MG63 (cell line): ENCODE data around the gene SRSF10. TPM values are rescaled to one million over a fixed set of nuclear protein-coding genes. Genes with fewer than 3 reads are reported as not detected.
A peak's percentile ranks its signal among the peaks of the same experiment; 100 is the strongest.
"Not testable (repeated sequence)": the region's sequence is repeated elsewhere in the genome, so short reads cannot be mapped to it uniquely, and the experiment has no call there.

Experiments used
- DNase-seq: peaks from one replicate; pipeline ENCODE4 v3.0.0-alpha.2; 2020
- H3K27me3 ChIP-seq: fragments of 250-450 bp; sonication (Bioruptor Pico); 2 replicates; pipeline ENCODE4 v1.5.1; 2020; ENCODE audit warnings: mild to moderate bottlenecking, moderate library complexity
- H3K36me3 ChIP-seq: fragments of 250-450 bp; sonication (Bioruptor Pico); 2 replicates; pipeline ENCODE4 v1.5.1; 2020; ENCODE audit warnings: mild to moderate bottlenecking, moderate library complexity
- H3K4me3 ChIP-seq: fragments of 250-450 bp; sonication (Bioruptor Pico); 2 replicates; pipeline ENCODE4 v1.5.1; 2020; ENCODE audit warnings: mild to moderate bottlenecking, moderate library complexity
- H3K9me3 ChIP-seq: fragments of 250-450 bp; sonication (Bioruptor Pico); 2 replicates; pipeline ENCODE4 v1.5.1; 2020; ENCODE audit warnings: mild to moderate bottlenecking, moderate library complexity
- total RNA-seq: library from RNA; depleted of rRNA; stranded (reverse); fragments of >200 nt; shearing (Covaris generic); gene quantifications from 2 replicates; pipeline ENCODE4 v1.2.3, GENCODE V29; 2014; ENCODE audit warnings: low replicate concordance

SRSF10 gene
- total RNA-seq, 1 experiment from 2014 or later, result 40.0 TPM

DNA sequence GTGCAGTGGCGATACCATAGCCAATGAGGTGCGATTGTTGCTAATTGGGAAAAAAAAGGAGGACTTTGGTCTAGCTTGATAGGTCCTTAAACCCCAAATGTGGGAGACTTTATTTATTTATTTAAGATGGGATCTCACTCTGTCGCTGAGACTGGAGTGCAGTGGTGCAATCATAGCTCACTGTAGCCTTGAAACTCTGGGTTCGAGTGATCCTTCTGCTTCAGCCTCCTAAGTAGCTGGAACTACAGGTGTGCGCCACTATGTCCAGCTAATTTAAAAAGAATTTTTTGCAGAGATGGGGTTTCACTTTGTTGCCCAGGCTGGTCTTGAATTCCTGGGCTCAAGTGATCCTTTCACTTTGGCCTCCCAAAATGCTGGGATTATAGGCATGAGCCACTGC is 24.0 kb upstream of the SRSF10 start:
- no peaks in the 10 kb centered on the region for H3K27me3 ChIP-seq
- DNase-seq, result no peak
- peaks cover 5% of the 10 kb centered on the region for H3K9me3 ChIP-seq

DNA sequence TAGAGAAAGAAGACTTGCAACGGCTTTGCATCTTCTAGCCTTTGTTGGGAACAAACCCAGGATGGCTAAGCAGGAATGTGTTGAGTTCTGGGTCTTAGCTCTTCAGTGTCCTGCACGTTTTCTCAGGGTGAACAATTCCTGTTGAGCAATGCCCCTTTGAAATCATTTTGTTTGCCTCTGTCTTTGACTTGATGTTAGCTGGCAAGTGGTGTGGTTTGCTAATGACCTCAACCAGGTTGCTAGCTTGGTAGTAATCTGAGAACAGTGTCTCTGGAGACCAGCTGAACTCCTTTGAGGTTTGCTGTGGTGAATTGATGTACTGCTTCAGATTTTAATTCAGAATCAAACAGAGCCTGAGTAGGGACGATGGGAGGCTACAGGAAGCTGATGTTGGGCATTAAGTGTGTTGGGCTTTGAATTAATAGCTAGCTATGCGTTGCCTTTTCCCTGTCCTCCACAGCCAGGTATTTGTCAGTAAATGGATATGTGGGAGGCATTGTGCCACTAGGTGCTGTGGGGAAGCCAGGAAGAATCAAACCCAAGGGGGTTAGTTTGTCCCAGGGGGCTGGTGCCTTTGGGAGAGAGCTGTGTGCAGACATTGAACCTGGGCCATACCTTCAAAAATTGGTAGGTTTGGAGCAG is 23.3 kb upstream of the SRSF10 start:
- H3K4me3 ChIP-seq, result no peak overlapping the region
- H3K9me3 ChIP-seq, result peaks cover 5% of the 10 kb centered on the region
- no peaks in the 10 kb centered on the region for H3K27me3 ChIP-seq
- no peaks in the 10 kb centered on the region for H3K36me3 ChIP-seq
- no peak for DNase-seq

More for the DNA sequence above, 24.0 kb upstream of the SRSF10 start:
- Histone ChIP-seq H3K4me3 (no peak overlapping the region), H3K36me3 (no peaks in the 10 kb centered on the region)

DNA sequence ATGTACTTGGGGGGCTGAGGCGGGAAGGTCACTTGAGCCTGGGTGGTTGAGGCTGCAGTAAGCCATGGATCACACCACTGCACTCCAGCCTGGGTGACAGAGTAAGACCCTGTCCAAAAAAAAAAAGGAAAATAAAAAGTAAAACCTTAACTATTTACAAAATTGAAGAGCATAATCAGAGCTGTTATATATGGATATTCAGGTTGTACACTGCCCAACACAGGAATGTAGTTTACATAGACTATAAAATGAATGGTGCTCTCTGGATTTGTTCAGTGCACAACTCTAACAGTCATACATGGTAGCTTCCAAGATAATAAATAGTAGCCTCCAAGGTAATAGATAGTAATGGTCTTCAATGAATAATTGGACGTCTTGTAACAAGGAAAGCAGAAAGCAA is 22.6 kb upstream of the SRSF10 start:
- Histone ChIP-seq H3K27me3 (no peaks in the 10 kb centered on the region), H3K36me3 (no peaks in the 10 kb centered on the region), H3K4me3 (no peak overlapping the region), H3K9me3 (peaks cover 5% of the 10 kb centered on the region)
- DNase-seq, result no peak

DNA sequence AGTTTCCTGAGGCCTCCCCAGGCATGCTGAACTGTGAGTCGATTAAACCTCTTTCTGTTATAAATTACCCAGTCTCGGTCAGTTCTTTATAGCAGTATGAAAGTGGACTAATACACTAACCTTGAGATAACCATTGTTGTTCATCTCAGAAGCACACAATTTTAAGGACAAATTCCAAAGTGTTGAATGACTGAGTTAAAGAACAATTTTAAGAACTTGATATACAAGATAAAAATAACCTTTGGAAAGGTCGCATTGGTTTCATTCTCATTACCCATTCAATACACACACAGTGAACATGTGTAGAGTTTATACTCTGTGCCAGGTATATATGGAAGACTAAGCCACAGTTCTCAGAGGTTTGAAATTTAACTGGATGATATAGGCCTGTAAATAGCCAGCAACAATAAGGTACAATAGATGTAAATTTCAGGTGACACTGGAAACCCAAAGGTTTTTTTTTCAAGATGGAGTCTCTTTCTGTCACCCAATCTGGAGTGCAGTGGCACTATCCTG is 19.1 kb upstream of the SRSF10 start:
- Histone ChIP-seq H3K9me3 (no peaks in the 10 kb centered on the region), H3K4me3 (no peak overlapping the region), H3K36me3 (no peaks in the 10 kb centered on the region), H3K27me3 (no peaks in the 10 kb centered on the region)
- no peak for DNase-seq

DNA sequence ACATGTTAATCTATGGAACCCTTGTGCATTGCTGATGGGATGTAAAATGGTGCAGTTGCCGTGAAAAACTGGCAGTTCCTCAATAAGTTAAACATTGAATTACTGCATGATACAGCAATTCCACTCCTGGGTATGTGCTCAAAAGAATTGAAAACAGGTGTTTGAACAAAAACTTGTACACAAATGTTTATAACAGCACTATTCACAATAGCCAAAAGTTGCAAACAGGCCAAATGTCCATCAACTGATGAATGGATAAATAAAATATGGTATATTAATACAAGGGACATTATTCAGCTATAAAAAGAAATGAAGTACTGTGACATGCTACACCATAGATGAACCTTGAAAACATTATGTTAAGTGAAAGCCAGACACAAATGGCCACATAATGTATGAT is 17.7 kb upstream of the SRSF10 start:
- H3K4me3 ChIP-seq, result no peak overlapping the region
- no peaks in the 10 kb centered on the region for H3K9me3 ChIP-seq
- H3K36me3 ChIP-seq, result no peaks in the 10 kb centered on the region
- DNase-seq, result no peak
- H3K27me3 ChIP-seq, result no peaks in the 10 kb centered on the region

DNA sequence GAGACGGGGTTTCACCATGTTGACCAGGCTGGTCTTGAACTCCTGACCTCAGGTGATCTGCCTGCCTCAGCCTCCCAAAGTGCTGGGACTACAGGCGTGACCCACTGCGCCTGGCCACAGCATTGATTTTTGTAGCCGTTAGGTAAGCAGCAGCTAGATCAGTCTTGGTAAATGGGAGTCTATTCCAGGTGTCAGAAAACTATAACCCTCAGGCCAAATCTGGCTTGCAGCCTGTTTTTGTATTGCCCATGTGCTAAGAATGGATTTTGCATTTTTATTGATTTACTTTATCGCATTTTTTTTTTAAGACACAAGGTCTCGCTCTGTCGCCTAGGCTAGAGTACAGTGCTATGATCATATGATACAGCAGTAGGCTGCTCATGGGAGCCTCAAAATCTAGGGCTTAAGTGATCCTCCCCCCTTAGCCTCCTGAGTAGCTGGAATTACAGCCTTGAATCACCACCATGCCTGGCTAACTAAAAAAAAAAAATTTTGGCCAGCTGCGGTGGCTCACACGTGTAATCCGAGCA is 16.6 kb upstream of the SRSF10 start:
- Histone ChIP-seq H3K27me3 (no peaks in the 10 kb centered on the region), H3K4me3 (no peak overlapping the region)
- no peak for DNase-seq

DNA sequence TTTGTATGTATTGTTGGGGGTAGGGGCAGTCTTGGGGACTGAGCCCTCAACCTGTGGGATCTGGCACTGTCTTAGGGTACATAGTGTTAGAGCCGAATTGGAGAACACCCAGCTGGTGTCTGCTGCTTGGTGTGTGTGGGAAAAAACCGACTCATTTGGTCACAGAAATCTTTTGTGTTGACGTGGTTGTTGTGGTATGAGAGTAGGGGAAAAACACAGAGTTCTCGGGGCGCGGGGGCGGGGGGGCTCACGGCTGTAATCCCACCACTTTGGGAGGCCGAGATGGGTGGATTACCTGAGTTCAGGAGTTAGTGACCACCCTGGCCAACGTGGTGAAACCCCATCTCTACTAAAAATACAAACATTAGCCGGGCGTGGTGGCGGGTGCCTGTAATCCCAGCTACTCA is 15.3 kb upstream of the SRSF10 start:
- no peak overlapping the region for H3K4me3 ChIP-seq
- H3K36me3 ChIP-seq, result no peaks in the 10 kb centered on the region
- H3K27me3 ChIP-seq, result no peaks in the 10 kb centered on the region
- no peak for DNase-seq
- no peaks in the 10 kb centered on the region for H3K9me3 ChIP-seq

More for the DNA sequence above, 16.6 kb upstream of the SRSF10 start:
- Histone ChIP-seq H3K36me3 (no peaks in the 10 kb centered on the region), H3K9me3 (no peaks in the 10 kb centered on the region)

DNA sequence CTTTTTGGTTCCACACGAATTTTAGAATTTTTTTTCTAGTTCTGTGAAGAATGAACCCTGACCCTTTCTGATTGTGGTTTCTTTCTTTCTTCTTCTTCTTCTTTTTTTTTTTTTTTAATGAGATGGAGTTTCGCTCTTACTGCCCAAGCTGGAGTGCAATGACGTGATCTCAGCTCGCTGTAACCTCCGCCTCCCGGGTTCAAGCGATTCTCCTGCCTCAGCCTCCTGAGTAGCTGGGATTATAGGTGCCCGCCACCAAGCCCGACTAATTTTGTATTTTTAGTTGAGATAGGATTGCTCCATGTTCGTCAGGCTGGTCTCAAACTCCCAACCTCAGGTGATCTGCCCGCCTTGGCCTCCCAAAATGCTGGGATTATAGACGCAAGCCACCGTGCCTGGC is 11.9 kb upstream of the SRSF10 start:
- DNase-seq, H3K9me3 ChIP-seq, H3K4me3 ChIP-seq, H3K36me3 ChIP-seq, H3K27me3 ChIP-seq: not testable (repeated sequence)

DNA sequence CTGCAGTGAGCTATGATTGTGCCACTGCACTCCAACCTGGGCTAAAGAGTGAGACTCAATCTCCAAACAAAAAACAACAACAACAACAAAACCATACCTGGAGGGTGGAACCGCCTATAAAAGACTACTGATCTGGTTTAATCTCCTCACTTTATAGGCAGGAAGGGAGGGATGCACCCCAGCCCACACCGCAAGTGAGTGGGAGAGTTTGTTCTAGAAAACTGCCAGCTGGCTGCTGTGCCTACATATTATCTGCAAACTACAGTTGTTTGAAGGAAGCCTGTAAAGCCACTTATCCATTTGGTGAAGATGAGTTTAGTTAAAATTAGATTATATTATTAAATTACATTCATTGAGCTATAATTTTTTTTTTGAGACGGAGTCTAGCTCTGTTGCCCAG is 9.1 kb upstream of the SRSF10 start:
- H3K9me3 ChIP-seq, result no peaks in the 10 kb centered on the region
- H3K36me3 ChIP-seq, result no peaks in the 10 kb centered on the region
- H3K4me3 ChIP-seq, result no peak overlapping the region
- no peak for DNase-seq
- H3K27me3 ChIP-seq, result no peaks in the 10 kb centered on the region

DNA sequence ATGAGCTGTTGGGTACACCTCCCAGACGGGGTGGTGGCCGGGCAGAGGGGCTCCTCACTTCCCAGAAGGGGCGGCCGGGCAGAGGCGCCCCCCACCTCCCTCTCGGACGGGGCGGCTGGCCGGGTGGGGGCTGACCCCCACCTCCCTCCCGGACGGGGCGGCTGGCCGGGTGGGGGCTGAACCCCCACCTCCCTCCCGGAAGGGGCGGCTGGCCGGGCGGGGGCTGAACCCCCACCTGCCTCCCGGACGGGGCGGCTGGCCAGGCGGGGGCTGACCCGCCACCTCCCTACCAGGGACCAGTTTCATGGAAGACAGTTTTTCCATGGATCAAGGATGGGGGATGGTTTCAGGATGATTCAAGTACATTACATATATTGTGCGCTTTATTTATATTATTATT is 6.9 kb upstream of the SRSF10 start:
- not testable (repeated sequence) for H3K4me3 ChIP-seq, H3K27me3 ChIP-seq, H3K9me3 ChIP-seq, H3K36me3 ChIP-seq, DNase-seq

DNA sequence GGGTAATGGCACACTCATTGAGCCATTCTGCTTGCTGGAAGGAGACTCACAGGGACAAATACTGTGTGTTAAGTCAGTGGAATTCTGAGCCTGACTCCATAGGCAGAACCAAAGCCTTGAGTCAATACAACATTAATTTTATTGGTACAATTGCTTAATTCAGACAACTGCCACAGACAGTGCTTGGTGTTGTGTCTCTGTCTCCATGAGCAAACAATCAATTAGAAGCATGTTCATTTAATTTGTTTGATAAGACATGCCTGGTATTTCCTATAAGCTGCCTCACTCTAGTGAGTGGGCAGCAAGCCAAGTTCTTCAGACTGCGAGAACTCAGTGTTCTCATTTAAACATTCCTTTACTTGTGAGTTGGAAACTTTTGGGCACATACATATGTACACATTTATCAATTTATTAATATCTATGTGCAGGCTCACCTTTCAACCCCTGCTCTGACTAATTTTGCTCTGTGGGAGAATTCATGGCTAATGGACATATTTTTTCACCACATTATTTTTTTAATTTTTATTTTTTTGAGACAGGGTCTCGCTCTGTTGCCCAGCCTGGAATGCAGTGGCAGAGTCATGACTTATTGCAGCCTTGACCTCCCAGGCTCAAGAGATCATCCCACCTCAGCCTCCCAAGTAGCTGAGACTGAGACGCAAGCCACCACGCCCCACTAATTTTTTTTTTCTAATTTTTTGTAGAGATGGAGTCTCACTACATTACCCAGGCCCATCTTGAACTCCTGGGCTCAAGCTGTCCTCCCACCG is 4.5 kb upstream of the SRSF10 start:
- no peaks in the 10 kb centered on the region for H3K27me3 ChIP-seq
- H3K36me3 ChIP-seq, result no peaks in the 10 kb centered on the region; the same call in 1 of the 2 replicates
- DNase-seq, result peak; percentile 16
- no peak overlapping the region for H3K4me3 ChIP-seq
- H3K9me3 ChIP-seq, result no peaks in the 10 kb centered on the region

DNA sequence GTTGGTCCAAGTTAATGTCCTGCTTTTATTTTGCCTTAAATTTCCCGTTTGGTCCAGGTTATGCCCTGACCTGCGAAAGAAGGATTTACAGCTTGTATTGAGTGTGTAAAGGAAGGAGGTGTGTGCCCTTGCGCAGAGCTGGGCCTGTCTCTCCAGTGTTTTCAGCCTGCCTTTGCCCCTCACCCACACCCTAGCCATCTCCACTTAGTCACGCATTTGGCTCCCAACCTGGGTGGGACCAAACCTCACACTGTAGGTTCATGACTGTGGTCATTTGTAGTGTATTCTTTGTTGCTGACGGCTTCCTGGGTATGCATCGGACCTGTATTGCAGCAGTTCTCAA is 572 bp upstream of the SRSF10 start:
- peak overlapping the region; percentile 88 for H3K4me3 ChIP-seq
- H3K9me3 ChIP-seq, result no peaks in the 10 kb centered on the region
- peaks cover 39% of the 10 kb centered on the region for H3K36me3 ChIP-seq
- no peaks in the 10 kb centered on the region for H3K27me3 ChIP-seq
- peak; percentile 77 for DNase-seq

DNA sequence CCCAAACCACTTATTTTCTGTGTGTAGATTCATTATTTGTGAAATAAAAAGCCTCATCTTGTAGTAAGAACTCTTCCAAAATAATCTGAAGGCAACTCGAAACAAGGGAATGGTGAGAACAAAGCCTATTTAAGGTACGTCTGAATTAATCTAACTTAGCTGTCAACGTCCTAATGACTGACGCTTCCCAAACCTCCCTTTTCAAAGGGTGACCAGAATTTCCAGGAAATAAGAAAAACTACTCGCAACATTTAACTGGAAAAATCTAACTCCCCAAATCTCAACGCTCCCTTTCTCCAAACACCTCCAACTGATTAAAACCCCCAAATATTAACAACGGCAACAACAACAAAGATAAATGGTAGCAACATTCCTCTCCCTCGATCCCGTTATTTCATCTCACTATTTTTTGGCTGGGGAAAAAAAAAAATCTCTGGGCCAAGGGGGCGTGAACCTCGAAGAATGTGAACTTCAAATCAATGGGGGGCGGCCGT is 693 bp downstream of the SRSF10 start:
- H3K9me3 ChIP-seq, result no peaks in the 10 kb centered on the region
- H3K27me3 ChIP-seq, result no peaks in the 10 kb centered on the region
- H3K4me3 ChIP-seq, result peak overlapping the region; percentile 88
- DNase-seq, result no peak
- H3K36me3 ChIP-seq, result peaks cover 52% of the 10 kb centered on the region

DNA sequence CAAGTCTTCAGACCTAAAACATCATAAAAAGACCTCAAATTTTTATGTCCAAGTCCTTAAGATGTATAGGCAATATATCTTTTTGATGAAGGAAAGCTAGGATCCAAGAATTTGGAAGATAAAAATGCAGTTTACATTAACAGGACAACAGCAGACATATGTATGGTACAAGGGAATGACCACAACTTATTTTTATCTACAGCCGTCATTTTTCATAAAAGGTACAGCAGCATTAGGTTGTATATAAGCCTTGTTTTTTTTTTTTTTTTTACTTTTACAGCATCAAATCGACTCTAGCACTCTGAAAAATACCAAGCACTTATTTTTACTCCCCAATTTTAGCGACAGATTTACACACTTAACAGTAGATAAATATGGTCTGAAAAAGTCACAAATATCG is 1.3 kb downstream of the SRSF10 start:
- DNase-seq, result no peak
- H3K27me3 ChIP-seq, result no peaks in the 10 kb centered on the region
- H3K9me3 ChIP-seq, result no peaks in the 10 kb centered on the region
- H3K4me3 ChIP-seq, result peak overlapping the region; percentile 88
- peaks cover 58% of the 10 kb centered on the region for H3K36me3 ChIP-seq

DNA sequence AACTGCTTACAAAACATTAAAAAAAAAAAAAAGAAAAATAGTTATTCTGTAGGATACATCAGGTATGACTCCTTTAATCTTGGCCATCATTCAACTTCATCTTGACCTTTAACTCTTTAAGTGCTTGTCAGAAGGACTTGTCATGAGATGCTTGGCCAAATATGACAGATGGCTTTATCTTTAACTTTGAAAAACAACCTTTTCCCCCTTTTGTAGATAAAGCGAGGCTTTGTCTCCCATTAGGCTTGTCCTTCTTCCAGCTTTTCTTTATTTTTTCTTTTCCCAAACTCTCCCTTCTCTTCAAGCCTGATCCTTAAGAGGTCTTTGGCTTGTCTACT is 2.3 kb downstream of the SRSF10 start:
- peaks cover 68% of the 10 kb centered on the region for H3K36me3 ChIP-seq
- peak overlapping the region; percentile 88 for H3K4me3 ChIP-seq
- no peaks in the 10 kb centered on the region for H3K27me3 ChIP-seq
- H3K9me3 ChIP-seq, result no peaks in the 10 kb centered on the region
- no peak for DNase-seq

DNA sequence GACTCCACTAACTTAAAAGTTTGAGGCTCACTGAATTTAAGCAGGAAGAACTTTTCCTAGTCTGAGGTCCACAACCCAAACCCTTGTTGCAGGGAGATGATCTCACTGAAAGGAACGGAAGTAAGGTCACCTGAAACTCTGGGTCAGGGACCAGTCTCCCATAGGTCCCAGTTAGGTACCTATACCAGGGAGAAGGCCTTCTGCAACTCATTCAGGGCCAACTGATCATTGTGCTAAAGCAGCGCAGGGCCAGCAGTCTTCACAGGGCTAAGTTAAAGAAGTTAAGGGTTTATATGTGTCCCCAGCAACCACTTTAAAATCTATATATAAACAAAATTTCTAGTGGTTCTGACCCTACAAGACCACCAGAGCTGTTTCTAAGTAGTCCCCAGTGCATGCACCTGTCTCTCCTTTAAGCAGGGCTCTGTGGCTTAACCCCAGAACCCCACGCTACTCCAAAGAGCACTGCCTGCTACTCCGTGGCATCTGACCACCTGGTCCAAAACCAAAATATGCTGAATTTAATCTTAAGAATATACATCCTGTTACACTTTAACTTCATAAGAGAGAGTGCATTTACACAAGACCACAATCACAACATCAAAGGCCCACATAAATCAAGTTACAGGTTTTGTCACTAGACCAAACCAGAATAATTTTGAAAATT is 2.8 kb downstream of the SRSF10 start:
- H3K36me3 ChIP-seq, result peaks cover 70% of the 10 kb centered on the region

DNA sequence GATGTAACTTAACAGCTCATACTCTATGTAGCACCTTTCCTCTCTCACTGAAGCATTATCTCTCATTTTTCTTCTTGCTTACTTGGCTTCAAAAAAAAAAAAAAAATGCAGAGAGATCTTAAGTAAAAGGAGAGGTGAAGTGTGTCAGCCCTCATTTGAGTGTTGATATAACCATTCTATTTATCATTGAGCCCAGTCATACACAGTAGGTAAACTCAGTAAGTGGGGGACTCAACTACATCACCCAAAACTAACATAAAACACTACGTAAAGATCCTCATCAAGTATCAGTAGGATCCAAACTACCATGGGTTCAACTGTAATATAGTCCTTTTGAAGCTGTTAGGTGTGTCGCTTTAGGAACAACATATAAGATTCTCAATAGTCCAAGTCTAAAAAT is 12.3 kb downstream of the SRSF10 start:
- peaks cover 93% of the 10 kb centered on the region for H3K36me3 ChIP-seq

More for the DNA sequence above, 2.8 kb downstream of the SRSF10 start:
- peak overlapping the region; percentile 88 for H3K4me3 ChIP-seq
- H3K9me3 ChIP-seq, result no peaks in the 10 kb centered on the region
- no peak for DNase-seq
- no peaks in the 10 kb centered on the region for H3K27me3 ChIP-seq

More for the DNA sequence above, 12.3 kb downstream of the SRSF10 start:
- Histone ChIP-seq H3K27me3 (no peaks in the 10 kb centered on the region), H3K9me3 (no peaks in the 10 kb centered on the region), H3K4me3 (no peak overlapping the region)
- no peak for DNase-seq
